WERI-Rb-1 (cell line): ENCODE measurements around the gene CYP46A1.
A peak's percentile ranks its signal among the peaks of the same experiment; 100 is the strongest.
"Not testable (repeated sequence)": the region's sequence is repeated elsewhere in the genome, so short reads cannot be mapped to it uniquely, and the experiment has no call there.

Source experiments
- DNase-seq: peaks from one replicate; pipeline ENCODE4 v3.0.0-alpha.2; 2020
- H3K27ac ChIP-seq: fragments of 250-450 bp; sonication (Bioruptor Pico); 2 replicates; pipeline ENCODE4 v1.5.1; 2020; ENCODE audit warnings: mild to moderate bottlenecking, moderate library complexity
- H3K27me3 ChIP-seq: fragments of 250-450 bp; sonication (Bioruptor Pico); 2 replicates; pipeline ENCODE4 v1.5.1; 2021; ENCODE audit warnings: mild to moderate bottlenecking, low read depth, moderate library complexity; ENCODE audit not compliant: insufficient read depth, severe bottlenecking
- H3K36me3 ChIP-seq: fragments of 250-450 bp; sonication (Bioruptor Pico); 2 replicates; pipeline ENCODE4 v1.5.1; 2020; ENCODE audit warnings: mild to moderate bottlenecking, moderate library complexity
- H3K4me3 ChIP-seq: 2 replicates; pipeline ENCODE4 v1.5.1; 2011; ENCODE audit warnings: low read depth, mild to moderate bottlenecking, control low read depth, low read length
- H3K9me3 ChIP-seq: fragments of 250-450 bp; sonication (Bioruptor Pico); 2 replicates; pipeline ENCODE4 v1.5.1; 2021; ENCODE audit warnings: mild to moderate bottlenecking, moderate library complexity; ENCODE audit not compliant: severe bottlenecking
- TF ChIP-seq, protein P1 (sequence below): IDR thresholded peaks from 2 replicates; pipeline ENCODE4 v1.5.1; 2011; ENCODE audit warnings: low read depth, mild to moderate bottlenecking, control low read depth, inconsistent platforms, low read length

CYP46A1 gene

GRCh38 chr14:99683619-99684409, at the start of gene CYP46A1:
Gene CYP46A1 (plus strand): TSS chr14:99684298. CDS start chr14:99684418, 120 bp downstream.
- Histone ChIP-seq H3K27me3 (no peaks in the 10 kb centered on the region), H3K4me3 (peak within 1 kb of the TSS; percentile 89), H3K27ac (peak within 1 kb of the TSS; percentile 83), H3K36me3 (no peaks in the 10 kb centered on the region), H3K9me3 (peaks cover 1% of the 10 kb centered on the region)
- TF ChIP-seq, protein P1, sequence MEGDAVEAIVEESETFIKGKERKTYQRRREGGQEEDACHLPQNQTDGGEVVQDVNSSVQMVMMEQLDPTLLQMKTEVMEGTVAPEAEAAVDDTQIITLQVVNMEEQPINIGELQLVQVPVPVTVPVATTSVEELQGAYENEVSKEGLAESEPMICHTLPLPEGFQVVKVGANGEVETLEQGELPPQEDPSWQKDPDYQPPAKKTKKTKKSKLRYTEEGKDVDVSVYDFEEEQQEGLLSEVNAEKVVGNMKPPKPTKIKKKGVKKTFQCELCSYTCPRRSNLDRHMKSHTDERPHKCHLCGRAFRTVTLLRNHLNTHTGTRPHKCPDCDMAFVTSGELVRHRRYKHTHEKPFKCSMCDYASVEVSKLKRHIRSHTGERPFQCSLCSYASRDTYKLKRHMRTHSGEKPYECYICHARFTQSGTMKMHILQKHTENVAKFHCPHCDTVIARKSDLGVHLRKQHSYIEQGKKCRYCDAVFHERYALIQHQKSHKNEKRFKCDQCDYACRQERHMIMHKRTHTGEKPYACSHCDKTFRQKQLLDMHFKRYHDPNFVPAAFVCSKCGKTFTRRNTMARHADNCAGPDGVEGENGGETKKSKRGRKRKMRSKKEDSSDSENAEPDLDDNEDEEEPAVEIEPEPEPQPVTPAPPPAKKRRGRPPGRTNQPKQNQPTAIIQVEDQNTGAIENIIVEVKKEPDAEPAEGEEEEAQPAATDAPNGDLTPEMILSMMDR, result no peak
- peak; percentile 100 for DNase-seq

DNA sequence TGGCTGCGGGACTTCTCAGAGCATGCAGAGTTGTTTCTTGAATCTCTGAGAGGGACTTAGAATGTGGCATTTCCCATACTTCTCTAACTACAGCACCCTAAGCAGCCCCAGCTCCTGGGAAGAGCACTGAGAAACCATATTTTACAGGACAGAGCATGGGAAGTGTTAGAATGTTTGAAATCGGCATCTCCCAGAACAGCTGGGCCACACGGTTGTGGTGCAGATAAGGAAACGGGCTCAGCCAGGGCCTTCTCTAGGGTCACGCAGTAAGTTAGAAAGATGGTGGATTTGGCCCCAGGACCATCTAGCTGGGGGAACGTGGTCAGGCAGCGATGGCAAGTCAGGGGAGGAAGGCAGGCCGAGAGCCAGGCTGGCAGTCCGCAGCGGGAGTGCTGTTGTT, 49.7 kb upstream of the CYP46A1 start:
- Histone ChIP-seq H3K4me3 (no peak overlapping the region), H3K27me3 (no peaks in the 10 kb centered on the region), H3K36me3 (no peaks in the 10 kb centered on the region), H3K27ac (no peak overlapping the region), H3K9me3 (no peaks in the 10 kb centered on the region)
- TF ChIP-seq, protein P1, result no peak
- no peak for DNase-seq

DNA sequence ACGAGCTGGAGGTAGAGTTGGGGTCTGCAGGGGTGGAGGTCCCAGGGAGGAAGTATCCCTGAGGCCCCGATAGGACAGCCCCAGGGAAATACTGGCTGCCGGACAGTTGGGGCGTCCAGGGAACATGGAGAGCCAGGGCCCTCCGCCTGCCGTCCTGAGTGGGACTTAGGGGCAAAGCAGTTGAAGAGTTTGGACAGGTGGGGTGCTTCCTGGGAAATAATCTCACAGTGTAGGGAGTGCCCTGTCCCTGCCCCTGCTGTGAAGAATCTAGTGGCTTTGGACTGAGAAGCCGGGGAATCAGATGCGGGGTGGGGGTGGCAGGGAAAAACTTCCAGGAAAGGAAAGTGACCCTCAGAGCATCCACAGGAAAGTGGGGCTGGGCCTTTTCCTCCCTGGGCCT, 49.0 kb upstream of the CYP46A1 start:
- H3K36me3 ChIP-seq, result no peaks in the 10 kb centered on the region
- H3K4me3 ChIP-seq, result no peak overlapping the region
- H3K27ac ChIP-seq, result no peak overlapping the region
- TF ChIP-seq, protein P1, result no peak
- DNase-seq, result no peak
- no peaks in the 10 kb centered on the region for H3K9me3 ChIP-seq
- H3K27me3 ChIP-seq, result no peaks in the 10 kb centered on the region

- Histone ChIP-seq H3K4me3 (no peak overlapping the region), H3K27ac (no peak overlapping the region), H3K27me3 (no peaks in the 10 kb centered on the region), H3K9me3 (no peaks in the 10 kb centered on the region), H3K36me3 (no peaks in the 10 kb centered on the region)
- TF ChIP-seq, protein P1, result no peak
- no peak for DNase-seq
These were observed 47.6 kb upstream of the CYP46A1 start for GRCh38 chr14:99636487-99636886.

DNA sequence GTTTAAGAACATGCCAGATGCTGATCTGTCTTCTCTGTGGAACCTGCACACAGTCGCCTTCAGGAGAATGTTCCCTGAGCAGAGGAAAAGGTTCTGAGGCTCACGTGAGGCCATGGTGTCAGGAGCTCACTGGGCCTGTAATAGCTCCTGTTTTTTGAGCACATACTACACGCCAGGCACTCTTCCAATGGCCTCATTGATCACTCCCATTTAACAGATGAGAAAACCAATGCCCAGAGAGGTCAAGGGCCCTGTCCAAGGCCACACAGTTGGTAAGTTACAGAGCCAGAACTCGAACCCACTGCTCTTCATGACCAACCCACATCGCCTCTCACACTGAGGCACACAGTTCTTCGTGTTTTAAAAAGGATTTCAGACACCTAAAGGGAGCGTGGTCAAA, 46.5 kb upstream of the CYP46A1 start:
- TF ChIP-seq, protein P1, result no peak
- H3K27ac ChIP-seq, result no peak overlapping the region
- no peak for DNase-seq
- H3K4me3 ChIP-seq, result no peak overlapping the region
- no peaks in the 10 kb centered on the region for H3K27me3 ChIP-seq
- H3K9me3 ChIP-seq, result no peaks in the 10 kb centered on the region
- no peaks in the 10 kb centered on the region for H3K36me3 ChIP-seq

GRCh38 chr14:99642771-99643170, 41.3 kb upstream of the CYP46A1 start:
- not testable (repeated sequence) for H3K27me3 ChIP-seq, H3K9me3 ChIP-seq, H3K4me3 ChIP-seq, H3K27ac ChIP-seq, H3K36me3 ChIP-seq, DNase-seq
